Measurements from ENCODE around the gene GAPDHS. TPM values are rescaled to one million over a fixed set of nuclear protein-coding genes. Genes with fewer than 3 reads are reported as not detected.

GAPDHS gene
- total RNA-seq, 1 experiment from 2014 or later: not detected

- Histone ChIP-seq H2AFZ (ENCODE audit: low read length) (no peak overlapping the region), H2BK12ac (ENCODE audit: insufficient read length, low read depth, low read length) (no peak overlapping the region), H3K27me3 (ENCODE audit: insufficient read depth, low read length) (no peaks in the 10 kb centered on the region), H3K9ac (ENCODE audit: extremely low read depth, insufficient read length, low read length) (no peak overlapping the region), H4K8ac (replicated peaks; ENCODE audit: insufficient read length, low read depth, low read length) (no peak overlapping the region), H2BK5ac (ENCODE audit: insufficient read length, low read length) (no peak overlapping the region), H2AK5ac (ENCODE audit: insufficient read length, low read length) (no peak overlapping the region), H3K4ac (ENCODE audit: low read depth, low read length) (no peak overlapping the region), H4K20me1 (ENCODE audit: control insufficient read depth, insufficient read depth, insufficient read length) (no peaks in the 10 kb centered on the region), H3K18ac (ENCODE audit: insufficient read length, low read depth, low read length) (no peak overlapping the region), H3K79me1 (ENCODE audit: insufficient read depth, low read depth, low read length, poor library complexity, severe bottlenecking) (no peaks in the 10 kb centered on the region), H4K5ac (ENCODE audit: insufficient read length, low read depth, low read length) (no peak overlapping the region), H3K14ac (ENCODE audit: insufficient read depth, low read length) (no peak overlapping the region), H3T11ph (ENCODE audit: low read length) (no peak overlapping the region), H2BK20ac (ENCODE audit: low read depth, low read length, poor library complexity, severe bottlenecking) (no peak overlapping the region), H3K4me2 (ENCODE audit: insufficient read depth, insufficient read length, low read length) (no peak overlapping the region), H3K23me2 (ENCODE audit: insufficient read length, low read depth, low read length, poor library complexity, severe bottlenecking) (peaks cover 8% of the 10 kb centered on the region), H2BK15ac (ENCODE audit: low read depth, low read length) (no peak overlapping the region), H3K27ac (ENCODE audit: insufficient read length, low read depth, low read length) (no peak overlapping the region), H3K23ac (ENCODE audit: insufficient read length, low read depth, low read length) (no peak overlapping the region), H4K91ac (ENCODE audit: insufficient read length, low read depth, low read length) (no peak overlapping the region), H3K56ac (ENCODE audit: insufficient read length, low read depth, low read length) (no peak overlapping the region), H3K9me3 (ENCODE audit: control insufficient read depth, low read depth, low read length) (no peaks in the 10 kb centered on the region), H2BK120ac (ENCODE audit: low read depth, low read length, poor library complexity, severe bottlenecking) (no peak overlapping the region), H3K4me1 (ENCODE audit: insufficient read depth, low read length) (peaks cover 8% of the 10 kb centered on the region; the same call in 1 of the 2 replicates), H3K79me2 (ENCODE audit: insufficient read depth, low read length) (peaks cover 5% of the 10 kb centered on the region; the same call in 1 of the 2 replicates)
- Mint-ChIP-seq H3K9me3 (no peaks in the 10 kb centered on the region), H3K4me1 (peaks cover 32 to 36% of the 10 kb centered on the region in 2 experiments), H3K36me3 (ENCODE audit: insufficient read depth in 1 of 3, low read depth in 3 of 3) (peaks cover 16 to 38% (median 37%) of the 10 kb centered on the region in 3 experiments; a peak in 6 of 7 replicates), H3K27ac (no peak overlapping the region; a peak in 2 of 7 replicates), H3K4me3 (no peak overlapping the region; a peak in 1 of 5 replicates), H3K27me3 (ENCODE audit: low read depth) (no peaks in the 10 kb centered on the region)
- WGBS (ENCODE audit: extremely low coverage, insufficient read length, low lambda C conversion rate): no CpG with 5 or more reads among the region's 7 CpGs
- no peak for DNase-seq
- TF ChIP-seq CTCF (conservative IDR thresholded peaks at IDR 0.05): no peak
These were observed 7.2 kb downstream of the GAPDHS start for GRCh38 chr19:35540356-35540927.

Data from H9 (cell line).